ENCODE results near the gene SLC19A2.
"Not testable (repeated sequence)": the region's sequence is repeated elsewhere in the genome, so short reads cannot be mapped to it uniquely, and the experiment has no call there.

Gene SLC19A2

DNA sequence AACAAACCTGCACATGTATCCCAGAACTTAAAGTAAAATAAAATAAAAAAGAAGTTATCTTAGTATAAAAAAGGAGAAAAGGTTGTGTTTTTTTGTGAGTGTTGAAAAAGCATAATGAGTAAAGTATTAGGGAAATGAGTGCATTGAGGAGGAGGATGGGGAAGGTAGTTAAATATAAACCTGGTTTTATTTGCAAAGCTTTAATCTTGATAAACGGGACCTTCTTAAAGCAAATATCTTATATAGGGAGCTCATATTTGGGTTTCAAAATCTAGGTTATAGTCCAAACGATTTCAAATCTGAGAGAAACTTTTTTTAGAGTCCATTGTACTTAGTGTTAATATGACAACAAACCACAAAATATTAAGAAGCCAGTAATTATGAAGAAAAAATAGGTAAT, 21.7 kb upstream of the SLC19A2 start:
- Histone ChIP-seq H3K36me3 (ENCODE audit: control insufficient read depth, low read depth, low read length) (no peaks in the 10 kb centered on the region), H3K9me3 (ENCODE audit: control insufficient read depth, low read depth, low read length) (no peaks in the 10 kb centered on the region), H3K9ac (ENCODE audit: low read length) (no peak overlapping the region), H3K27ac (ENCODE audit: low read length) (no peak overlapping the region), H3K27me3 (ENCODE audit: control insufficient read depth, insufficient read depth, low read length) (no peaks in the 10 kb centered on the region), H3K4me3 (ENCODE audit: low read length) (no peak overlapping the region), H3K4me1 (ENCODE audit: control insufficient read depth, low read depth, low read length) (no peaks in the 10 kb centered on the region)

DNA sequence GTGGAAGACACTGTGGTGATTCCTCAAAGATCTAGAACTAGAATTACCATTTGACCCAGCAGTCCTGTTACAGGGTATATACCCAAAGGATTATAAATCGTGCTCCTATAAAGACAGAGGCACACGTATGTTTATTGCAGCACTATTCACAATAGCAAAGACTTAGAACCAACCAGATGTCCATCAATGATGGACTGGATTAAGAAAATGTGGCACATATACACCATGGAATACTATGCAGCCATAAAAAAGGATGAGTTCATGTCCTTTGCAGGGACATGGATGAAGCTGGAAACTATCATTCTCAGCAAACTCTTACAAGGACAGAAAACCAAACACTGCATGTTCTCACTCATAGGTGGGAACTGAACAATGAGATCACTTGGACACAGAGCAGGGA, 17.9 kb upstream of the SLC19A2 start:
- H3K9me3 ChIP-seq (ENCODE audit: control insufficient read depth, low read depth, low read length); H3K27me3 ChIP-seq (ENCODE audit: control insufficient read depth, insufficient read depth, low read length); H3K4me1 ChIP-seq (ENCODE audit: control insufficient read depth, low read depth, low read length); H3K9ac ChIP-seq (ENCODE audit: low read length); H3K36me3 ChIP-seq (ENCODE audit: control insufficient read depth, low read depth, low read length); H3K27ac ChIP-seq (ENCODE audit: low read length); H3K4me3 ChIP-seq (ENCODE audit: low read length): not testable (repeated sequence)

DNA sequence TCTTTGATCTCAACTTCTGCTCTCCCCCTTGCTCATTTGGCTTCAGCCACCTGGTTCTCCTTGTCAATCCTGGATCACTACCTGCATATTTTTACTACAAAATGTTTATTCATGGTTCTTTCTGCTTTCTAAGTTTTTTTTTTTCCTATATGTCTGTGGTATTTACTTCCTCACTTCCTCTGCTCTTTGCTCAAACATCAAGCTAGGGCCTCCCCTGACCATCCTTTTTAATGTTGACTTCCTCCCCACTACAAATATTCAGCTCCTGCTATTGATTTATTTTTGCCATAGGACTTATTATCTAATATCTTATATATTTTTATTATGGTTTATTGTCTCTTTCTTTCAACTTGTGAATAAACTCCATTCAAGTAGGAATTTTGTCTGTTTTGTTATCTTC, 14.1 kb upstream of the SLC19A2 start:
- no peak overlapping the region for H3K9ac ChIP-seq (ENCODE audit: low read length)
- no peak overlapping the region for H3K4me3 ChIP-seq (ENCODE audit: low read length)
- no peak overlapping the region for H3K27ac ChIP-seq (ENCODE audit: low read length)
- no peaks in the 10 kb centered on the region for H3K36me3 ChIP-seq (ENCODE audit: control insufficient read depth, low read depth, low read length)
- H3K27me3 ChIP-seq (ENCODE audit: control insufficient read depth, insufficient read depth, low read length), result no peaks in the 10 kb centered on the region
- no peaks in the 10 kb centered on the region for H3K9me3 ChIP-seq (ENCODE audit: control insufficient read depth, low read depth, low read length)
- H3K4me1 ChIP-seq (ENCODE audit: control insufficient read depth, low read depth, low read length), result no peaks in the 10 kb centered on the region

- no peak overlapping the region for H3K27ac ChIP-seq (ENCODE audit: low read length)
- H3K9ac ChIP-seq (ENCODE audit: low read length), result no peak overlapping the region
- H3K36me3 ChIP-seq (ENCODE audit: control insufficient read depth, low read depth, low read length), result no peaks in the 10 kb centered on the region
- no peak overlapping the region for H3K4me3 ChIP-seq (ENCODE audit: low read length)
- H3K27me3 ChIP-seq (ENCODE audit: control insufficient read depth, insufficient read depth, low read length), result no peaks in the 10 kb centered on the region
- no peaks in the 10 kb centered on the region for H3K9me3 ChIP-seq (ENCODE audit: control insufficient read depth, low read depth, low read length)
- H3K4me1 ChIP-seq (ENCODE audit: control insufficient read depth, low read depth, low read length), result no peaks in the 10 kb centered on the region
Measured at GRCh38 chr1:169497317-169497716, 11.6 kb upstream of the SLC19A2 start.

DNA sequence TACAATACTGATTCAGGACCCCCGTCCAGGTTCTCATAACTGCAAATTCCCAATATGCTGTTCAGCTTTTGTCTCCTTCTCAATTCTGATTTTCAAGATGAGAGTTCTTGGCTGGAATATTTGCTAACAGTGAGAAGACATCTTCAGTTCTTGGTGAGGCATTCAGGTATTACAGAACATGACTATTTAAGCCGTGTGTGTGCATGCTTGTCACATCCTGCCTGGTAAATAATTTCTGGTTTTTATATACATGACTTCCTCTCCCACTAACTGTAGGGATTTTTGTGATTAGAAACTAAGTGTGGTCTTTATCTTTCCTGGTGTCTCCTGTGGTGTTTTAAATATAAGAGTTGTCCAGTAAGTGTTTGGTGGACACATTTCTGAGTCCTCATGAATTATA, 10.2 kb upstream of the SLC19A2 start:
- no peak overlapping the region for H3K9ac ChIP-seq (ENCODE audit: low read length)
- H3K4me3 ChIP-seq (ENCODE audit: low read length), result no peak overlapping the region
- no peaks in the 10 kb centered on the region for H3K27me3 ChIP-seq (ENCODE audit: control insufficient read depth, insufficient read depth, low read length)
- no peaks in the 10 kb centered on the region for H3K4me1 ChIP-seq (ENCODE audit: control insufficient read depth, low read depth, low read length)
- H3K27ac ChIP-seq (ENCODE audit: low read length), result no peak overlapping the region
- no peaks in the 10 kb centered on the region for H3K36me3 ChIP-seq (ENCODE audit: control insufficient read depth, low read depth, low read length)
- no peaks in the 10 kb centered on the region for H3K9me3 ChIP-seq (ENCODE audit: control insufficient read depth, low read depth, low read length)

GRCh38 chr1:169495046-169495775, 9.5 kb upstream of the SLC19A2 start:
- H3K4me3 ChIP-seq (ENCODE audit: low read length), result no peak overlapping the region
- no peaks in the 10 kb centered on the region for H3K27me3 ChIP-seq (ENCODE audit: control insufficient read depth, insufficient read depth, low read length)
- H3K9ac ChIP-seq (ENCODE audit: low read length), result no peak overlapping the region
- H3K36me3 ChIP-seq (ENCODE audit: control insufficient read depth, low read depth, low read length), result no peaks in the 10 kb centered on the region
- H3K9me3 ChIP-seq (ENCODE audit: control insufficient read depth, low read depth, low read length), result no peaks in the 10 kb centered on the region
- H3K27ac ChIP-seq (ENCODE audit: low read length), result no peak overlapping the region
- no peaks in the 10 kb centered on the region for H3K4me1 ChIP-seq (ENCODE audit: control insufficient read depth, low read depth, low read length)

GRCh38 chr1:169494343-169494742, 8.6 kb upstream of the SLC19A2 start:
- Histone ChIP-seq H3K27me3 (ENCODE audit: control insufficient read depth, insufficient read depth, low read length) (no peaks in the 10 kb centered on the region), H3K36me3 (ENCODE audit: control insufficient read depth, low read depth, low read length) (no peaks in the 10 kb centered on the region)

DNA sequence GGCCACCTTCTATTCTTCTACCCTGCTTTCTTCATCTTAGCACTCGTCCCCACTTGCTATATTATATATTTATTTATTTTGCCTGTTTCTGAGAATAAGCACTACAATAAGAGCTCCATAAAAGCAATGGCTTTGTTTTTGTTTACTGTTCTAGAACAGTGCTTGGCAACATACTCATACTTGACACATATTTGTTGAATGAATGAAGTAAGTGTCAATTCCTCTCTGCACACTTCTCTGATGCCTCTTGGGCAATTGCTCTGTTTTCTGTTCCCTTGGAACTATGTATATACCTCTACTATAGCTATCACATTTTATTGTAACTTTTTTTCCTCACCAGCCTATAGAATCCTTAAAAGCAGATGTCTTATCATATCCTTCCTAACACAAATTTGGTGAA, 7.5 kb upstream of the SLC19A2 start:
- Histone ChIP-seq H3K36me3 (ENCODE audit: control insufficient read depth, low read depth, low read length) (no peaks in the 10 kb centered on the region), H3K27me3 (ENCODE audit: control insufficient read depth, insufficient read depth, low read length) (no peaks in the 10 kb centered on the region)

More at GRCh38 chr1:169494343-169494742, 8.6 kb upstream of the SLC19A2 start:
- no peak overlapping the region for H3K27ac ChIP-seq (ENCODE audit: low read length)
- no peak overlapping the region for H3K9ac ChIP-seq (ENCODE audit: low read length)
- H3K4me1 ChIP-seq (ENCODE audit: control insufficient read depth, low read depth, low read length), result no peaks in the 10 kb centered on the region
- no peaks in the 10 kb centered on the region for H3K9me3 ChIP-seq (ENCODE audit: control insufficient read depth, low read depth, low read length)
- H3K4me3 ChIP-seq (ENCODE audit: low read length), result no peak overlapping the region

GRCh38 chr1:169491845-169492281, 6.1 kb upstream of the SLC19A2 start:
- Histone ChIP-seq H3K9ac (ENCODE audit: low read length) (no peak overlapping the region), H3K4me3 (ENCODE audit: low read length) (no peak overlapping the region), H3K27ac (ENCODE audit: low read length) (no peak overlapping the region), H3K9me3 (ENCODE audit: control insufficient read depth, low read depth, low read length) (no peaks in the 10 kb centered on the region), H3K4me1 (ENCODE audit: control insufficient read depth, low read depth, low read length) (peaks cover 6% of the 10 kb centered on the region), H3K36me3 (ENCODE audit: control insufficient read depth, low read depth, low read length) (no peaks in the 10 kb centered on the region), H3K27me3 (ENCODE audit: control insufficient read depth, insufficient read depth, low read length) (no peaks in the 10 kb centered on the region)

More for the DNA sequence above, 7.5 kb upstream of the SLC19A2 start:
- H3K9ac ChIP-seq (ENCODE audit: low read length), result no peak overlapping the region
- no peak overlapping the region for H3K4me3 ChIP-seq (ENCODE audit: low read length)
- no peaks in the 10 kb centered on the region for H3K4me1 ChIP-seq (ENCODE audit: control insufficient read depth, low read depth, low read length)
- H3K9me3 ChIP-seq (ENCODE audit: control insufficient read depth, low read depth, low read length), result no peaks in the 10 kb centered on the region
- H3K27ac ChIP-seq (ENCODE audit: low read length), result no peak overlapping the region

GRCh38 chr1:169488157-169488556, 2.4 kb upstream of the SLC19A2 start:
- H3K9ac ChIP-seq (ENCODE audit: low read length), result no peak overlapping the region
- H3K36me3 ChIP-seq (ENCODE audit: control insufficient read depth, low read depth, low read length), result no peaks in the 10 kb centered on the region
- no peaks in the 10 kb centered on the region for H3K27me3 ChIP-seq (ENCODE audit: control insufficient read depth, insufficient read depth, low read length)
- H3K4me3 ChIP-seq (ENCODE audit: low read length), result no peak overlapping the region
- no peak overlapping the region for H3K27ac ChIP-seq (ENCODE audit: low read length)
- peaks cover 28% of the 10 kb centered on the region for H3K4me1 ChIP-seq (ENCODE audit: control insufficient read depth, low read depth, low read length)
- no peaks in the 10 kb centered on the region for H3K9me3 ChIP-seq (ENCODE audit: control insufficient read depth, low read depth, low read length)

GRCh38 chr1:169487561-169487960, 1.8 kb upstream of the SLC19A2 start:
- Histone ChIP-seq H3K27ac (ENCODE audit: low read length) (no peak overlapping the region), H3K9ac (ENCODE audit: low read length) (no peak overlapping the region), H3K4me3 (ENCODE audit: low read length) (peak overlapping the region; percentile 69), H3K36me3 (ENCODE audit: control insufficient read depth, low read depth, low read length) (no peaks in the 10 kb centered on the region), H3K9me3 (ENCODE audit: control insufficient read depth, low read depth, low read length) (no peaks in the 10 kb centered on the region), H3K4me1 (ENCODE audit: control insufficient read depth, low read depth, low read length) (peaks cover 32% of the 10 kb centered on the region), H3K27me3 (ENCODE audit: control insufficient read depth, insufficient read depth, low read length) (no peaks in the 10 kb centered on the region)

DNA sequence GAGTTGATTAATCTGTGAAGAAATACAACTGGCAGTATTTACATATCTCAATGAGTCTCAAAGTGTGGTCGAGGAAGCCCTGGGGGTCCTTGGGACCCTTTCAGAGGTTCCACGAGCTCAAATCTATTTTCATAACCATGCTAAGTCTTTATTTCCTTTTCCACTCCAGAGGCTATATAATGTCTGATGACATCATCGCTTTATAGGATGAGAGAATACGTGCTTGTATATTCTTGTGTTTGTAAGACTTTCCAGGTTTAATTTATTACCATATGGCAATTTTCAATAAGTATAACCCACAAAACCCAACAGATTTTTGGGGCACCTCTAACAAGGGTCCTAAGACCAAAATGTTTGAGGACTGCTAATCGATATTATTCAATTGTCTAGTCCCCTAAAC, 1.4 kb upstream of the SLC19A2 start:
- peaks cover 33% of the 10 kb centered on the region for H3K4me1 ChIP-seq (ENCODE audit: control insufficient read depth, low read depth, low read length)
- H3K36me3 ChIP-seq (ENCODE audit: control insufficient read depth, low read depth, low read length), result no peaks in the 10 kb centered on the region
- no peaks in the 10 kb centered on the region for H3K9me3 ChIP-seq (ENCODE audit: control insufficient read depth, low read depth, low read length)
- H3K9ac ChIP-seq (ENCODE audit: low read length), result peak overlapping the region; percentile 77
- H3K4me3 ChIP-seq (ENCODE audit: low read length), result peak overlapping the region; percentile 69
- no peak overlapping the region for H3K27ac ChIP-seq (ENCODE audit: low read length)
- H3K27me3 ChIP-seq (ENCODE audit: control insufficient read depth, insufficient read depth, low read length), result no peaks in the 10 kb centered on the region
